GM12878 (cell line): ENCODE data around the gene LRFN2. TPM values are rescaled to one million over a fixed set of nuclear protein-coding genes. Genes with fewer than 3 reads are reported as not detected.

Source experiments
- ATAC-seq: fragments of 200-7000 bp; cut with Tn5 transposase; 3 replicates; pipeline ENCODE4 v1.9.1; 2020; ENCODE audit warnings: mild to moderate bottlenecking, moderate library complexity
- BruUV-seq: library from RNA; stranded (reverse); fragments of 400-500 nt; replicated peaks from 2 replicates; lab custom pipeline; 2021; lab: Mats Ljungman, UMichigan
- CTCF ChIA-PET: fragments of 300-600 bp; sonication (Branson Sonifier 250); formaldehyde crosslinking; extraction: SDS; loops from one replicate; lab custom pipeline; 2021; ENCODE audit warnings: inconsistent platforms; lab: Yijun Ruan, JAX
- POLR2A ChIA-PET: fragments of 350-600 bp; formaldehyde crosslinking; extraction: SDS; loops from one replicate; lab custom pipeline; 2021; ENCODE audit warnings: inconsistent platforms; lab: Charles Lee
- RAD21 ChIA-PET: fragments of 300-600 bp; sonication (Branson Sonifier 250); formaldehyde crosslinking; loops from one replicate; lab custom pipeline; 2023; ENCODE audit warnings: antibody characterized with exemption; ENCODE audit not compliant: unreplicated experiment; lab: Charles Lee
- SMC1A ChIA-PET: fragments of 300-600 bp; sonication (Branson Sonifier 250); formaldehyde crosslinking; loops from one replicate; lab custom pipeline; 2023; ENCODE audit not compliant: unreplicated experiment, uncharacterized antibody; lab: Charles Lee
- DNase-seq: peaks from one replicate; pipeline ENCODE4 v3.0.0-alpha.2; 2011; ENCODE audit warnings: low read depth, low spot score
- FAIRE-seq: peaks from 3 replicates; lab custom pipeline; 2011; peaks lifted over from hg19 to GRCh38; lab: Jason Lieb, UNC
- H2AFZ ChIP-seq: 2 replicates; pipeline ENCODE4 v1.6.0; 2011; ENCODE audit warnings: low read depth, low read length, control low read depth; ENCODE audit not compliant: control insufficient read depth
- H3K27ac ChIP-seq: 2 replicates; pipeline ENCODE4 v1.5.1; 2011; ENCODE audit warnings: control low read depth; ENCODE audit not compliant: control insufficient read depth, insufficient read depth
- H3K27me3 ChIP-seq, 2 experiments: replicated peaks in 1 of 2; 2 replicates each; pipeline versions ENCODE4 v1.6.0 to v1.6.1; 2011; ENCODE audit warnings: low read length in 1 of 2; ENCODE audit not compliant: control insufficient read depth in 2 of 2, insufficient read depth in 2 of 2
- H3K36me3 ChIP-seq, 2 experiments: 2 replicates each; pipeline ENCODE4 v1.5.1; 2011; ENCODE audit warnings: low read length in 1 of 2; ENCODE audit not compliant: control insufficient read depth in 2 of 2, insufficient read depth in 2 of 2
- H3K4me1 ChIP-seq: 2 replicates; pipeline ENCODE4 v1.6.1; 2011; ENCODE audit warnings: mild to moderate bottlenecking, low read length, moderate library complexity, mixed read lengths; ENCODE audit not compliant: control insufficient read depth, insufficient read depth
- H3K4me2 ChIP-seq: 2 replicates; pipeline ENCODE4 v1.6.0; 2011; ENCODE audit warnings: control low read depth; ENCODE audit not compliant: control insufficient read depth, insufficient read depth
- H3K4me3 ChIP-seq: fragments of 200-600 bp; sonication (generic); 2 replicates; pipeline ENCODE4 v1.5.1; 2016
- H3K79me2 ChIP-seq: 2 replicates; pipeline ENCODE4 v1.6.0; 2011; ENCODE audit warnings: low read length; ENCODE audit not compliant: control insufficient read depth, insufficient read depth
- H3K9ac ChIP-seq: 2 replicates; pipeline ENCODE4 v1.8.0; 2011; ENCODE audit warnings: low read length, control low read depth, mixed read lengths; ENCODE audit not compliant: control insufficient read depth, insufficient read depth
- H3K9me3 ChIP-seq: replicated peaks from 3 replicates; pipeline ENCODE4 v1.5.1; 2011; ENCODE audit warnings: mild to moderate bottlenecking, low read length; ENCODE audit not compliant: control insufficient read depth, insufficient read depth
- H4K20me1 ChIP-seq: 2 replicates; pipeline ENCODE4 v1.6.0; 2011; ENCODE audit not compliant: control insufficient read depth, insufficient read depth
- E2F8 ChIP-seq: fragments of 450-650 bp; IDR thresholded peaks from 2 replicates; pipeline ENCODE4 v1.6.1; 2018; ENCODE audit warnings: mild to moderate bottlenecking, low read depth, moderate library complexity; ENCODE audit not compliant: partially characterized antibody
- EZH2 ChIP-seq: IDR thresholded peaks from 2 replicates; pipeline ENCODE4 v1.6.1; 2012; ENCODE audit warnings: low read depth, mild to moderate bottlenecking, control low read depth, inconsistent platforms, low read length, borderline replicate concordance; ENCODE audit not compliant: control insufficient read depth
- GATAD2B ChIP-seq: fragments of 450-650 bp; conservative IDR thresholded peaks from 2 replicates; pipeline ENCODE4 v1.6.1; 2017; ENCODE audit warnings: low read depth, mild to moderate bottlenecking, moderate library complexity
- IKZF1 ChIP-seq: fragments of 450-650 bp; conservative IDR thresholded peaks from 2 replicates; pipeline ENCODE4 v1.6.1; 2017; ENCODE audit warnings: antibody characterized with exemption, mild to moderate bottlenecking
- IKZF2 ChIP-seq, 2 experiments: fragments of 450-650 bp; IDR thresholded peaks; 2 replicates each; pipeline ENCODE4 v1.6.1; 2017; ENCODE audit warnings: mild to moderate bottlenecking in 2 of 2, moderate library complexity in 2 of 2
- IRF4 ChIP-seq: IDR thresholded peaks from 2 replicates; pipeline ENCODE4 v1.6.1; 2011; ENCODE audit warnings: low read depth, low read length
- MEF2A ChIP-seq: IDR thresholded peaks from 2 replicates; pipeline ENCODE4 v1.6.1; 2011; ENCODE audit warnings: low read depth, mild to moderate bottlenecking, low read length, moderate library complexity; ENCODE audit not compliant: insufficient read depth
- MLLT1 ChIP-seq: fragments of 450-650 bp; IDR thresholded peaks from 2 replicates; pipeline ENCODE4 v1.6.1; 2016; ENCODE audit warnings: mild to moderate bottlenecking
- NBN ChIP-seq: fragments of 450-650 bp; IDR thresholded peaks from 2 replicates; pipeline ENCODE4 v1.6.1; 2016
- NR2F1 ChIP-seq: fragments of 450-650 bp; conservative IDR thresholded peaks from 2 replicates; pipeline ENCODE4 v1.6.1; 2017; ENCODE audit warnings: mild to moderate bottlenecking
- PAX5 ChIP-seq: IDR thresholded peaks from 2 replicates; pipeline ENCODE4 v1.6.1; 2011; ENCODE audit warnings: low read depth, low read length, borderline replicate concordance
- POLR2A ChIP-seq: IDR thresholded peaks from 2 replicates; pipeline ENCODE4 v1.6.1; 2011; ENCODE audit warnings: low read depth, mild to moderate bottlenecking, low read length
- SPI1 ChIP-seq: IDR thresholded peaks from 2 replicates; pipeline ENCODE4 v1.6.1; 2011; ENCODE audit warnings: low read depth, mild to moderate bottlenecking, low read length, moderate library complexity, borderline replicate concordance; ENCODE audit not compliant: insufficient read depth
- SRF ChIP-seq, 2 experiments: IDR thresholded peaks; 2 replicates each; pipeline ENCODE4 v1.6.1; 2011; ENCODE audit warnings: low read depth in 2 of 2, low read length in 2 of 2, mild to moderate bottlenecking in 1 of 2, moderate library complexity in 1 of 2
- TARDBP ChIP-seq: IDR thresholded peaks from 2 replicates; pipeline ENCODE4 v1.6.1; 2016; ENCODE audit warnings: borderline replicate concordance
- ZNF274 ChIP-seq: IDR thresholded peaks from one replicate; pipeline ENCODE4 v1.8.0; 2011; ENCODE audit not compliant: insufficient read length, insufficient read depth
- ZNF622 ChIP-seq: fragments of 450-650 bp; IDR thresholded peaks from 2 replicates; pipeline ENCODE4 v1.6.1; 2017; ENCODE audit warnings: mild to moderate bottlenecking, inconsistent platforms
- WGBS: methylation state at CpG from one replicate; pipeline ENCODE4 v1.1.6; 2016; ENCODE audit warnings: low lambda C conversion rate; ENCODE audit not compliant: insufficient replicate concordance, insufficient coverage; ENCODE audit errors: missing lambda C conversion rate; 5-methylcytosine and 5-hydroxymethylcytosine counted together
- in situ Hi-C: fragments of 300-500 bp; cut with MboI; formaldehyde crosslinking; loops from 9 replicates; pipeline ENCODE4 v1.14.3; 2018; ENCODE audit warnings: mixed read lengths
- intact Hi-C: fragments of 100-400 bp; cut with micrococcal nuclease; formaldehyde crosslinking; loops from one replicate; pipeline ENCODE4 v1.14.2; 2022; ENCODE audit not compliant: unreplicated experiment
- polyA plus RNA-seq, 11 experiments: library from polyadenylated mRNA; depleted of rRNA in 4 of 11; unstranded in 6 of 11; stranded (reverse) in 5 of 11; fragments of >200 nt; fragmentation: Nextera tagmentation in 4 of 11; fragmentation: Illumina TruSeq in 1 of 11; extraction: Ambion mirVana in 4 of 11; extraction: Trizol in 1 of 11; gene quantifications; 1 replicate in 1 of 11; 2 replicates in 10 of 11; pipeline versions ENCODE4 v1.2.1 to v1.2.3, GENCODE V29; 2011 to 2016; ENCODE audit warnings: inconsistent platforms in 2 of 11, missing spikeins in 2 of 11, low read depth in 1 of 11
- total RNA-seq, 4 experiments: library from RNA; depleted of rRNA in 3 of 4; stranded (reverse); fragments of >200 nt in 3 of 4; fragmentation: Illumina TruSeq in 1 of 4; extraction: Trizol in 1 of 4; gene quantifications; 2 replicates each; pipeline versions ENCODE4 v1.2.1 to v1.2.3, GENCODE V29; 2013 to 2021
- TF ChIP-seq, protein P1 (sequence below): fragments of 450-650 bp; formaldehyde crosslinking; IDR thresholded peaks from 2 replicates; pipeline ENCODE4 v1.4.0; 2020; ENCODE audit warnings: mild to moderate bottlenecking, moderate library complexity

The LRFN2 gene
- total and polyA plus RNA-seq, 10 of the 15 experiments (the other 5 are each of a cell fraction or from before 2014, with no cell fraction given) = not detected

- no peak for TF ChIP-seq EZH2
- TF ChIP-seq TARDBP = no peak
- no peak for TF ChIP-seq E2F8
Observed at GRCh38 chr6:40347571-40348011, 239.6 kb downstream of the LRFN2 start (continued).

DNA sequence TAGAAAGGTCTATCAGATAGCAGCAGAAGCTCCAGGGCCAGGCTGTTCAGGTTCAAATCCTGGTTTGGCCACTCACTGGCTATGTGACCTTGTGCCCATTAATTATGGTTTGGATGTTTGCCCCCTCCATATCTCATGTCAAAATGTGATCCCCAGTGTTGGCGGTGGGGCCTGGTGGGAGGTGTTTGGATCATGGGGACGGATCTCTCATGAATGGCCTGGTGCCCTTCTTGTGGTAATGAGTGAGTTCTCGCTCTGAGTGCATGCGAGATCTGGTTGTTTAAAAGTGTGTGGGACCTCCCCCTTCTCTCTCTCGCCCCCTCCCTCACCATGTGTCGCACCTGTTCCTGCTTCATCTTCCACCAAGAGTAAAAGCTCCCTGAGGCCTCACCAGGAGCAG lies 240.9 kb downstream of the LRFN2 start:
- ATAC-seq (no peak), FAIRE-seq (no peak), DNase-seq (no peak)
- Histone ChIP-seq H3K4me2 (no peak overlapping the region), H3K79me2 (no peaks in the 10 kb centered on the region), H3K36me3 (no peaks in the 10 kb centered on the region), H2AFZ (no peak overlapping the region), H3K27me3 (no peaks in the 10 kb centered on the region; a peak in 1 of 4 replicates), H3K4me1 (no peaks in the 10 kb centered on the region), H3K9ac (no peak overlapping the region), H4K20me1 (no peaks in the 10 kb centered on the region), H3K4me3 (no peak overlapping the region), H3K9me3 (no peaks in the 10 kb centered on the region), H3K27ac (no peak overlapping the region)
- intact Hi-C loops (no loop called here), in situ Hi-C loops (no loop called here)
- RAD21 ChIA-PET = no interaction called here
- CTCF ChIA-PET = interaction anchor here (0.7 to 1.1 kb wide), 2 partner anchors 365 to 602 kb away, joined by 3 to 4 read pairs; no protein-coding TSS in a partner anchor
- SMC1A ChIA-PET = no interaction called here
- BruUV-seq = no TSS peak
- whole genome bisulfite sequencing = 28% methylated on average over 5 of the region's 6 CpGs
- POLR2A ChIA-PET = no interaction called here
- no peak for TF ChIP-seq NR2F1
- no peak for TF ChIP-seq PAX5
- no peak for TF ChIP-seq SPI1
- no peak for TF ChIP-seq POLR2A
- TF ChIP-seq IKZF1 = no peak
- no peak for TF ChIP-seq IRF4
- no peak for TF ChIP-seq IKZF2 (IDR thresholded peaks at IDR 0.05)
- no peak for TF ChIP-seq MLLT1
- TF ChIP-seq NBN = no peak
- TF ChIP-seq ZNF274 = no peak
- no peak for TF ChIP-seq GATAD2B
- no peak for TF ChIP-seq ZNF622
- TF ChIP-seq MEF2A = no peak
- TF ChIP-seq SRF (IDR thresholded peaks at IDR 0.05; ENCODE audit: low read depth in 2 of 2, low read length in 2 of 2) = no peak
- TF ChIP-seq, protein P1, sequence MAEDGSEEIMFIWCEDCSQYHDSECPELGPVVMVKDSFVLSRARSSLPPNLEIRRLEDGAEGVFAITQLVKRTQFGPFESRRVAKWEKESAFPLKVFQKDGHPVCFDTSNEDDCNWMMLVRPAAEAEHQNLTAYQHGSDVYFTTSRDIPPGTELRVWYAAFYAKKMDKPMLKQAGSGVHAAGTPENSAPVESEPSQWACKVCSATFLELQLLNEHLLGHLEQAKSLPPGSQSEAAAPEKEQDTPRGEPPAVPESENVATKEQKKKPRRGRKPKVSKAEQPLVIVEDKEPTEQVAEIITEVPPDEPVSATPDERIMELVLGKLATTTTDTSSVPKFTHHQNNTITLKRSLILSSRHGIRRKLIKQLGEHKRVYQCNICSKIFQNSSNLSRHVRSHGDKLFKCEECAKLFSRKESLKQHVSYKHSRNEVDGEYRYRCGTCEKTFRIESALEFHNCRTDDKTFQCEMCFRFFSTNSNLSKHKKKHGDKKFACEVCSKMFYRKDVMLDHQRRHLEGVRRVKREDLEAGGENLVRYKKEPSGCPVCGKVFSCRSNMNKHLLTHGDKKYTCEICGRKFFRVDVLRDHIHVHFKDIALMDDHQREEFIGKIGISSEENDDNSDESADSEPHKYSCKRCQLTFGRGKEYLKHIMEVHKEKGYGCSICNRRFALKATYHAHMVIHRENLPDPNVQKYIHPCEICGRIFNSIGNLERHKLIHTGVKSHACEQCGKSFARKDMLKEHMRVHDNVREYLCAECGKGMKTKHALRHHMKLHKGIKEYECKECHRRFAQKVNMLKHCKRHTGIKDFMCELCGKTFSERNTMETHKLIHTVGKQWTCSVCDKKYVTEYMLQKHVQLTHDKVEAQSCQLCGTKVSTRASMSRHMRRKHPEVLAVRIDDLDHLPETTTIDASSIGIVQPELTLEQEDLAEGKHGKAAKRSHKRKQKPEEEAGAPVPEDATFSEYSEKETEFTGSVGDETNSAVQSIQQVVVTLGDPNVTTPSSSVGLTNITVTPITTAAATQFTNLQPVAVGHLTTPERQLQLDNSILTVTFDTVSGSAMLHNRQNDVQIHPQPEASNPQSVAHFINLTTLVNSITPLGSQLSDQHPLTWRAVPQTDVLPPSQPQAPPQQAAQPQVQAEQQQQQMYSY = no peak
